Rectal smooth muscle tissue (tissue), 1 donor: Measurements from ENCODE around the gene FOXD1.
"Not testable (repeated sequence)": the region's sequence is repeated elsewhere in the genome, so short reads cannot be mapped to it uniquely, and the experiment has no call there.

Source experiments
- H3K27ac ChIP-seq: one replicate; pipeline ENCODE4 v1.7.0; 2013; ENCODE audit warnings: low read depth, low read length, inconsistent platforms
- H3K27me3 ChIP-seq: one replicate; pipeline ENCODE4 v1.7.0; 2013; ENCODE audit warnings: low read length; ENCODE audit not compliant: control insufficient read depth, insufficient read depth
- H3K36me3 ChIP-seq: one replicate; pipeline ENCODE4 v1.7.0; 2013; ENCODE audit warnings: low read length; ENCODE audit not compliant: control insufficient read depth, insufficient read depth
- H3K4me1 ChIP-seq: one replicate; pipeline ENCODE4 v1.7.0; 2013; ENCODE audit warnings: low read length; ENCODE audit not compliant: control insufficient read depth, insufficient read depth
- H3K4me3 ChIP-seq: one replicate; pipeline ENCODE4 v1.7.0; 2013; ENCODE audit warnings: low read length
- H3K9ac ChIP-seq: one replicate; pipeline ENCODE4 v1.7.0; 2013; ENCODE audit warnings: low read length

Gene FOXD1

DNA sequence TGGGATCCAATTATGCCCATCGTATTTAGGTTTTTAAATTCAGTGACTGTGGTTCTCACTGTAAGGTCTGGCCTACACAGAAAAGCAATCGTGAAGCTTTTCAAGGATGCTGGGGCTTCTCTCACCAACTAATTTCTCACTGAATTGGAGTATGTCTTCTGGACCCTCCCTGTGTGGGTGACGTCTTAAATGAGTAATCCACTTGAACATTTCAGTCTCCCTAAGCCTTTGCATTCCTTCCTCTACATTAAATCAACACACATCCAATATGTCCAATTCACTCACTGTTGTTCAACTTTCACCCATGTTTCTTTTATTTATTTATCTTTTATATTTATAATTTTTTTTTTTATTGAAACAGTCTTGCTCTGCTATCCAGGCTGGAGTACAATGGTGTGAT lies 37.1 kb upstream of the FOXD1 start:
- no peak overlapping the region for H3K27ac ChIP-seq
- no peak overlapping the region for H3K4me3 ChIP-seq
- H3K36me3 ChIP-seq: no peaks in the 10 kb centered on the region
- no peak overlapping the region for H3K9ac ChIP-seq
- no peaks in the 10 kb centered on the region for H3K27me3 ChIP-seq
- H3K4me1 ChIP-seq: no peaks in the 10 kb centered on the region

DNA sequence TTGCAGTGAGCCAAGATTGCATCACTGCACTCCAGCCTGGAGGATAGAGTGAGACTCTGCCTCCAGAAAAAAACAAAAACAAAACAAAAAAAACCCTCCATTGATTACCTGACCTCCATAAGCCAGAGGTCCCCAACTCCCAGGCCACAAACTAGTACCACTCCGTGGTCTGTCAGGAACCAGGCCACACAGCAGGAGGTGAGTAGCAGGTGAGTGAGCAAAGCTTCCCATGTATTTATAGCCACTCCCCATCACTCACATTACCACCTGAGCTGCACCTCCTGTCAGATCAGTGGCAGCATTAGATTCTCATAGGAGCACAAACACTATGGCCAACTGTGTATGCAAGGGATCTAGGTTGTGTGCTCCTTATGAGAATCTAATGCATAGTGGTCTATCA lies 35.9 kb upstream of the FOXD1 start:
- Histone ChIP-seq H3K4me3 (no peak overlapping the region), H3K27me3 (no peaks in the 10 kb centered on the region), H3K9ac (no peak overlapping the region), H3K27ac (no peak overlapping the region), H3K4me1 (no peaks in the 10 kb centered on the region), H3K36me3 (no peaks in the 10 kb centered on the region)

DNA sequence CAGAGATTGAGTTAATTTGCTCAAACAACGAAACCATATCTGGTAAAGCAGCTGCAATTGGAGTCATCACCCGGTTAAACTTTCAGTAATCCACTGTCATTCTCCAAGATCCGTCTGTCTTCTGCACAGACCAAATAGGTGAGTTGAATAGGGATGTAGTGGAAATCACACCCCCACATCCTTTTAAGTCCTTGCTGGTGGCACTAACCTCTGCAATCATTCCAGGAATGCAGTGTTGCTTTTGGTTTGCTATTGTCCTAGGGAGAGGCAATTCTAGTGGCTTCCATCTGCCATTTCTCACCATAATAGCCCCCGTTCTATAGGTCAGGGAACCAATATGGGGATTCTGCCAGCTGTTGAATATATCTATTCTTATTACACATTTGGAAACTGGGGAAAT lies 35.1 kb upstream of the FOXD1 start:
- H3K4me1 ChIP-seq: no peaks in the 10 kb centered on the region
- no peaks in the 10 kb centered on the region for H3K27me3 ChIP-seq

DNA sequence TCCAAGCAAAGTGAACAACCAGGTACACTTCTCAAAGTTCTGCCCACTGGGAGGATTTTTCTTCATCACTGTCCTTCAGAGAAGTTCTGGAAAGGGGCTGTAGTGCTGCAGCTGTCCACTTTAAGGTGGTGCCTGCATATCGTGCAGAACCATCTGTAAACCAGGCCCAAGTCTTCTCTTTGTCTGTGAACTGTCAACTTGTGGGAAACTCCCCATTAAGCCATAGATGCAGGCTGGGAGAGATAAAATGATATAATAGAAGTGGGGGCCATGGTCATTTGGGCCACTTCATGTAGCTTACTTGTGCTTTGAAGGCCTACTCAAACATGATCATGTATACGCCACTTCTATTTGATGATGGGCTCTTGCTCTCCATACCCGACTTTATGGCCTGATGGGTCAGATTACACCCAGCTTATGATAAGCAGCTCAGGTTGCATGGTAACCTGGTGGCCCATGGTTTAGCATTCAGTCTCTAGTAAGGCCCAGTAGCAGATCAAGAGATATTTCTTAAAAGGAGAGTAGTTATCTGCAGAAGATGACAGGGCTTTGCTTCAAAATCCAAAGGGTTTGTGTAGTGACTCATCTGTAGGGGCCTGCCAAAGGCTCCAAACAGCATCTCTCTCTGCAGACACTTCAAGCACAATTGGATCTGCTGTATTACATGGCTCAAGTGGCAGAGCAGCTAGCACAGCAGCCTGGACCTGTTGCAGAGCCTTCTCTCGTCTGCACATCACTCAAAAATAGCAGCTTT lies 34.0 kb upstream of the FOXD1 start:
- no peaks in the 10 kb centered on the region for H3K4me1 ChIP-seq
- H3K36me3 ChIP-seq: no peaks in the 10 kb centered on the region
- H3K9ac ChIP-seq: no peak overlapping the region
- no peak overlapping the region for H3K4me3 ChIP-seq
- no peak overlapping the region for H3K27ac ChIP-seq
- no peaks in the 10 kb centered on the region for H3K27me3 ChIP-seq

More for the DNA sequence above, 35.1 kb upstream of the FOXD1 start:
- no peak overlapping the region for H3K4me3 ChIP-seq
- no peak overlapping the region for H3K9ac ChIP-seq
- H3K36me3 ChIP-seq: no peaks in the 10 kb centered on the region
- no peak overlapping the region for H3K27ac ChIP-seq

DNA sequence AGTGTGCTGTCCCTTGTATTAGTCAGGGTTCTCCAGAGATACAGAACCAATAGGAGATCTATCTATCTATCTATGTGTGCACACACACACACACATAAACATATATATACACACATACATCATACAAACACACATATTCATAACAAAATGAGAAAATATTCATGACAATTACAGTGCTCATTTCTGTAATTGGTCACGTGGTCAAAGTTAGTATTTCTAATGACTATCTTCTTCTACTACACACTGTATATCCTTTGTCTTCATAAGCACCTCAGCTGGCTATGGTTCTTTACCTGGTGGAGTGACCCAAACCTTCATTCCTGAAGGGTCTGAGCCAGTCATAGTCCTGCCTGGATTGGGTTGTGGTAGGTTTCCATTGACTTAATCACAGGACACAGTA lies 31.9 kb upstream of the FOXD1 start:
- no peaks in the 10 kb centered on the region for H3K4me1 ChIP-seq
- H3K9ac ChIP-seq: no peak overlapping the region
- no peaks in the 10 kb centered on the region for H3K27me3 ChIP-seq
- H3K4me3 ChIP-seq: no peak overlapping the region
- no peaks in the 10 kb centered on the region for H3K36me3 ChIP-seq
- no peak overlapping the region for H3K27ac ChIP-seq

DNA sequence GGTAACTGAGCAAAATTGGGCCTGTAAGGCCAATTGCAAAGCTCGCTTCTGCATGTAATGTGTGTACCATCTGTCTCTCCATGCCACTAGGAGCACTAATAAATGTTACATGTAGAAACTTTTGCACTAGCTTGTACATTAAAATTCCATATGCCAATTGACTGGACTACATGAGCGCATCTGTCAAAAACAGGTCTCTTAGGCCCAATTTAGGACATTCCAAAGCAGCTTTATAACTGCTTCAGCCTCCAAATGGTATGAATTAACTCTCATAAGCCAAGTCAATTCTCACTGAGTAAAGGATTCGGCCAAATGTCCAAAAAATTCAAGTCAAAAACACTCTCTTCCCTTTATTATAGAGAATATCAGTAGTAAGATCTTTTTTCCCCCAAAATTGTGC lies 23.5 kb upstream of the FOXD1 start:
- no peak overlapping the region for H3K27ac ChIP-seq
- H3K9ac ChIP-seq: no peak overlapping the region
- H3K4me1 ChIP-seq: no peaks in the 10 kb centered on the region
- H3K36me3 ChIP-seq: no peaks in the 10 kb centered on the region
- no peak overlapping the region for H3K4me3 ChIP-seq
- peaks cover 3% of the 10 kb centered on the region for H3K27me3 ChIP-seq

DNA sequence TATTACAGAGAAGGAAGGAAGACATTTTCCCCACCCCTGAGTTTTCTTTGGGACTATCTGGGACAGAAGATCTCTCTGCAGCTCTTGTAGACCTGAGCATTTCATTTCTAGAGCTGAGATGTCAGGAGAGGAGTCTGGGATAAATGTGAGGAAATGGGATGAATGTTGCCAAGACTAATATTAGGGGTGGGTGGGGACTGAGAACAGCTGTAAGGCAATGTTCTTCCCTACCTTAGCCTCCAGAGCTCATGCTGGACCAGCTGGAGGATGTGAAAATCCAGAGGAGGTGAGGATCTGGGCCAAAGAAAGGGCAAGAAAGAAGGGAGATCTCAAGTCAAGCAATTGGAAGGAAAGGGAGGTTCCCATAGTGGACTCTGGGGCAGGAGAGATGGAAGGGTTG lies 23.1 kb upstream of the FOXD1 start:
- H3K27ac ChIP-seq: no peak overlapping the region
- no peak overlapping the region for H3K4me3 ChIP-seq
- H3K36me3 ChIP-seq: no peaks in the 10 kb centered on the region
- no peak overlapping the region for H3K9ac ChIP-seq
- no peaks in the 10 kb centered on the region for H3K4me1 ChIP-seq
- peaks cover 3% of the 10 kb centered on the region for H3K27me3 ChIP-seq

DNA sequence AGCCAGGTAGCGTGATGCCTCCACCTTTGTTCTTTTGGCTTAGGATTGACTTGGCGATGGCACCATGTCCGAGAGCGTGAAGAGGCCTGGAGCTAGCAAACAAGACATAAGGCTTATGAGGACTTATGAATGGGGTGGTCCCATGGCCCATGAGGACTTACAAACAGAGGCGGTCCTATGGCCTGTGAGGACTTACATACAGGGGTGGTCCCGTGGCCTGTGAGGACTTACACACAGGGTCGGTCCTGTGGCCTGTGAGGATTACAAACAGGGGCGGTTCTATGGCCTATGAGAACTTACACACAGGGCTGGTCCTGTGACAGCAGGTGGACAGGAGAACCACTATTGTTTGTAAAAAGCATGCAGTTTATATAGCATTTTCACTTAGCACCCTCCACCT lies 21.3 kb upstream of the FOXD1 start:
- H3K27me3 ChIP-seq: peaks cover 3% of the 10 kb centered on the region
- H3K27ac ChIP-seq: no peak overlapping the region
- no peaks in the 10 kb centered on the region for H3K36me3 ChIP-seq
- H3K4me1 ChIP-seq: no peaks in the 10 kb centered on the region
- H3K4me3 ChIP-seq: no peak overlapping the region
- no peak overlapping the region for H3K9ac ChIP-seq

DNA sequence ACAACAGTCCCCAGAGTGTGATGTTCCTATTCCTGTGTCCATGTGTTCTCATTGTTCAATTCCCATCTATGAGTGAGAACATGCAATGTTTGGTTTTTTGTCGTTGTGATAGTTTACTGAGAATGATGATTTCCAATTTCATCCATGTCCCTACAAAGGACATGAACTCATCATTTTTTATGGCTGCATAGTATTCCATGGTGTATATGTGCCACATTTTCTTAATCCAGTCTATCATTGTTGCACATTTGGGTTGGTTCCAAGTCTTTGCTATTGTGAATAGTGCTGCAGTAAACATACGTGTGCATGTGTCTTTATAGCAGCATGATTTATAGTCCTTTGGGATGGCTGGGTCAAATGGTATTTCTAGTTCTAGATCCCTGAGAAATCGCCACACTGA lies 20.1 kb upstream of the FOXD1 start:
- not testable (repeated sequence) for H3K9ac ChIP-seq, H3K4me1 ChIP-seq, H3K4me3 ChIP-seq, H3K36me3 ChIP-seq, H3K27me3 ChIP-seq, H3K27ac ChIP-seq

DNA sequence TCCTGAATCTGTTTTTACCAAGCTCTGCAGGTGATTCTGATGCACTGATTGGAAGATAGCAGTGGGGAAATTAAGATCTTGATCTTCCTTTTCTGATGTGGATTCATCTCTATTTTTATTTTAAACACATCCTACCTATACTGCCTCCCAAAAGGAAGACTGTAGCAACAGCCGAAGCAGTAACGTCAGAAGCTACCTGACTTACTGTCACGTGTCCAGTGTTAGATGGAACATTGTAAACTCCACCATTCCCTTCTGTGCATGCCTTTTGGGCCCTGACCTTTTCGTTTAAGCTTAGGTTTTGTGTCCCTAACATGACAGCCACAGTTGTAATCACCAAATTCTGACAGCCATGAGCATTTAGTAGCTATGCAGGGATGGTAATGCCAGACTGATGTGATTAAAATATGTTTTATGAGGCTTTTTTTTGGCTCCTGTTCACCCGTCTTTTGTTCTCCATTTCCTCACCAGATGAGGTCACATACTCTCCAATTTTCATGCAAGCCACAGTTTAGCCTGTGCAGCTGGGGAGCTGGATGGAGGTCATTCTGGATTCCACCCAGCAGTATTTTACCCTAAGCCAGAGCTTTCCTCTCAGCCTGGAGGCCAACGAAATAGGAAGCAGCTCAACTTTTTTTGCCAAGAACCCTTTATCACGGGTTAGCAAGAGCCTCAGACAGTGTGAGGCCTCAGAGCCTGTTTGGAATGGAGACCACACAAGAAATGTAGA lies 15.6 kb upstream of the FOXD1 start:
- Histone ChIP-seq H3K27me3 (no peaks in the 10 kb centered on the region), H3K4me3 (no peak overlapping the region), H3K27ac (no peak overlapping the region), H3K4me1 (no peaks in the 10 kb centered on the region), H3K9ac (no peak overlapping the region), H3K36me3 (no peaks in the 10 kb centered on the region)

DNA sequence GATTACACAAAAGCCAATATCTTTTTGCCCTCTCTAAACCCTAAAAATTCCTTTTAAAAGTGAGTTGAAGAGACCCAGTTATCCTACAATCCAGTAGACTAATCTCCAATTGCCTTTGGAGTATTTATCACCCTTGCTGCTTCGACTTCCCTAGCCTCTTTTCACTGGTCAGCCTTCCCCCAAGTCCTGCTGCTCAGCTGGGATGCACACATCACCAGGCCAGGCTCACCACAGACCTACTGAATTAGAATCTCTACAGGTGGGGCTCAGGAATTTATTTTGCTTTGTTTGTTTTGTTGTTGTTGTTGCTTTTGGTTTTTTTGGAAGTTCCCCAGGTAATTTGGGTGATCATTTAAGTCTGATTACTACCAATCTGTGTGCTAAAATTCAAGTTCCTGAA lies 11.6 kb upstream of the FOXD1 start:
- Histone ChIP-seq H3K36me3 (no peaks in the 10 kb centered on the region), H3K27me3 (peaks cover 3% of the 10 kb centered on the region), H3K9ac (no peak overlapping the region), H3K27ac (no peak overlapping the region), H3K4me1 (no peaks in the 10 kb centered on the region), H3K4me3 (no peak overlapping the region)

DNA sequence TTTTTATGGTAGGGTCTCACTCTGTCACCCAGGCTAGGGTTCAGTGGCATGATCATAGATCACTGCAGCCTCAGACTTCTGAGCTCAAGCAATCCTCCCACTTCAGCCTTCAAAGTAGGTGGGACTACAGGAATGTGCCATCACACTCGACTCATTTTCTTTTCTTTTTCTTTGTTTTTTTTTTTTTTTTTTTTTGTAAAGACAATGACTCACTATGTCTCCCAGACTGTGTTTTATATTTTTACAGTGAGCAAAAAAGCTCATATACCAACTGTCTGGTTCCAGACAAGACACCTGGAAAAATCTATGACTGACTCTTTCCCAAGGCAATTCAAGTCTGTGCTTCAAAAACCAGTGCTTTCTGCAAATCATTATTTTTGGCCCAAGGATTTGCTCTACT lies 10.8 kb upstream of the FOXD1 start:
- no peak overlapping the region for H3K27ac ChIP-seq
- no peaks in the 10 kb centered on the region for H3K36me3 ChIP-seq
- no peaks in the 10 kb centered on the region for H3K4me1 ChIP-seq
- H3K4me3 ChIP-seq: no peak overlapping the region
- H3K27me3 ChIP-seq: peaks cover 3% of the 10 kb centered on the region
- no peak overlapping the region for H3K9ac ChIP-seq

DNA sequence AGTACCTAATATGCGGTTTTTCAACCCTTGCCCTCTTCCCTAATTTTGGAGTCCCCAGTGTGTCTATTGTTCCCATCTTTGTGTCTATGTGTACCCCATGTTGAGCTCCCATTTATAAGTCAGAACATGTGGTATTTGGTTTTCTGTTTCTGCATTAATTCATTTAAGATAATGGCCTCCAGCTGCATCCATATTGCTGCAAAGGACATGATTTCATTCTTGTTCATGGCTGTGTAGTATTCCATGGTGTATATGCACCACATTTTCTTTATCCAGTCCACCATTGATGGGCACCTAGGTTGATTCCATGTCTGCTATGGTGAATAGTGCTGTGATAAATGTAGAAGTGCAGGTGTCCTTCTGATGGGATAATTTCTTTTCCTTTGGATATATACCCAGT lies 7.9 kb upstream of the FOXD1 start:
- peaks cover 22% of the 10 kb centered on the region for H3K27me3 ChIP-seq
- H3K36me3 ChIP-seq, H3K9ac ChIP-seq, H3K4me1 ChIP-seq, H3K4me3 ChIP-seq, H3K27ac ChIP-seq: not testable (repeated sequence)
